Fibroblast of lung (primary cell): ENCODE results near the gene HSPA8.

Source experiments
- EZH2 ChIP-seq: IDR thresholded peaks from 2 replicates; pipeline ENCODE4 v1.5.1; 2012; ENCODE audit warnings: low read length, control low read depth, mild to moderate bottlenecking; ENCODE audit errors: missing control alignments
- TF ChIP-seq, protein P1 (sequence below), 2 donors: IDR thresholded peaks in 1 of 2; conservative IDR thresholded peaks in 1 of 2; 1 replicate in 1 of 2; 2 replicates in 1 of 2; pipeline ENCODE4 v1.5.1; 2011 to 2012; ENCODE audit warnings: low read length in 2 of 2, control low read depth in 1 of 2, inconsistent platforms in 1 of 2, low read depth in 1 of 2, mild to moderate bottlenecking in 1 of 2

DNA sequence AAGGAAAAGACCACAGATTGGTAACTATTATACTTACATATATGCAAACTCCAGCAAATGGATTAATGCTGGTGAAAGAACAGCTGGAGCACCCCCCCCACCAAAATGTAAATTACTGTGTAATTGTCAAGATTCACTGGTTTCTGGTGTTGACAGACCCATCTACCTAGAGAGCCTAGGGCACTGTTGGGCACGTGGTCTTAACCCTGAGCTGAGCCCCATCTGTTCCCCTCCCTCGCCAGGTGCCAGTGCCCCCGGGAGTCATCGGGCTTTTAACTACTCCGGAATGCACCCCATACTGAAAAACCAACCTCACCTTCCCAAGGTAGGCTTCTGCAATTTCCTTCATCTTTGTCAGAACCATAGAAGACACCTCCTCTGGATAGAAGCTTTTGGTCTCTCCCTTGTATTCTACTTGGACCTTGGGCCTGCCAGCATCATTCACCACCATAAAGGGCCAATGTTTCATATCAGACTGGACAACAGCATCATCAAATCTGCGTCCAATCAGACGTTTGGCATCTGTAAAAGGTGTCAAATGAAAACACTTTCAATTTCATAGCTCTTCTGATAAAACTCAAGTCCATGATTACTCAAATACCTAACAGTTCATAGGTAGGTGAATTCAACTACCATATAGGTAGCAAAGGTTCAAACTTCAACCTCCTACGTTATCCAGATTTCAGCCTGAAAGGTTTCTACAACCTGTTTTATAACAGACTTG, 1.5 kb downstream of the HSPA8 start:
- TF ChIP-seq, protein P1, sequence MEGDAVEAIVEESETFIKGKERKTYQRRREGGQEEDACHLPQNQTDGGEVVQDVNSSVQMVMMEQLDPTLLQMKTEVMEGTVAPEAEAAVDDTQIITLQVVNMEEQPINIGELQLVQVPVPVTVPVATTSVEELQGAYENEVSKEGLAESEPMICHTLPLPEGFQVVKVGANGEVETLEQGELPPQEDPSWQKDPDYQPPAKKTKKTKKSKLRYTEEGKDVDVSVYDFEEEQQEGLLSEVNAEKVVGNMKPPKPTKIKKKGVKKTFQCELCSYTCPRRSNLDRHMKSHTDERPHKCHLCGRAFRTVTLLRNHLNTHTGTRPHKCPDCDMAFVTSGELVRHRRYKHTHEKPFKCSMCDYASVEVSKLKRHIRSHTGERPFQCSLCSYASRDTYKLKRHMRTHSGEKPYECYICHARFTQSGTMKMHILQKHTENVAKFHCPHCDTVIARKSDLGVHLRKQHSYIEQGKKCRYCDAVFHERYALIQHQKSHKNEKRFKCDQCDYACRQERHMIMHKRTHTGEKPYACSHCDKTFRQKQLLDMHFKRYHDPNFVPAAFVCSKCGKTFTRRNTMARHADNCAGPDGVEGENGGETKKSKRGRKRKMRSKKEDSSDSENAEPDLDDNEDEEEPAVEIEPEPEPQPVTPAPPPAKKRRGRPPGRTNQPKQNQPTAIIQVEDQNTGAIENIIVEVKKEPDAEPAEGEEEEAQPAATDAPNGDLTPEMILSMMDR (conservative IDR thresholded peaks at IDR 0.05 in 1 of 2, IDR thresholded peaks at IDR 0.05 in 1 of 2; ENCODE audit: low read depth in 1 of 2, low read length in 2 of 2): no peak
- no peak for TF ChIP-seq EZH2
